IPS-NIHi7 (cell line): ENCODE measurements around the gene SOX5.
"Not testable (repeated sequence)": the region's sequence is repeated elsewhere in the genome, so short reads cannot be mapped to it uniquely, and the experiment has no call there.

ENCODE experiments used
- DNase-seq: peaks from one replicate; pipeline ENCODE4 v3.0.0; 2012; ENCODE audit warnings: mixed read lengths; ENCODE audit errors: extremely low spot score

The SOX5 gene

DNA sequence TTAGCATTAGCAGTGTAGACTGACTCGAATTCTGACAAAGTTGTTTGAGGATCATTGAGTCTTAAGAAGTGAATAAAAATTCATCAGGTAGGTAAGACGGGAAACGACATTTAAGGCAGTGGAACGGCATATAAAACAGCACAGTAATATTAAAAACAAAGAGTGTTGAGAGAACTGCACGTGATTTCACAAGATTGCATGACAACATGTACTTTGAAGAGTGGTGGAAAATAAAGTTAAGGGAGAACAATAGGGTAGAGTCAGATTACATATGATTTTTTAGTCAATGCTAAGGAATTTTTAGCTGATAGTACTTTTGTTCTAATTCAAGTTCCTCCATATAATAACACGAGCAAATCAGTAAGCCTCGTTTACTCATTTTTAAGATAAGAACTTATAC, 115.4 kb downstream of the SOX5 start:
- no peak for DNase-seq

DNA sequence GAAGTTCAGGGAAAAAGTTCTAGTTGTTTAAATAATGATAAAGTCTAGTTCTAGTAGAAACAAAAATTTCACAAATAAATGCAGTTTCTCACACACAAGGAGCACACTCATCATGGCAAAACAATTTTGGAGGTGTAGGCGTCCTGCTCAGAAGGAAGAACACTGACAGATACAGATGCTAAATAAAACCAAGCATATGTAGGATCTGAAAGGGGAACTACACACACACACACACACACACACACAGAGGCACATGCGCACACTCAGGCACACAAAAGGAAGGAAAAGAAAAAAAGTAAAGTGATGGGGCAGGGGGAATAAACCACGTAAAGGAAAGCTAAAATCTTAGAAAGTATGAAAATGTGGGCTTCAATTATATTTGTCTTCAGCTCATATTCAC, 117.7 kb downstream of the SOX5 start:
- DNase-seq: no peak

DNA sequence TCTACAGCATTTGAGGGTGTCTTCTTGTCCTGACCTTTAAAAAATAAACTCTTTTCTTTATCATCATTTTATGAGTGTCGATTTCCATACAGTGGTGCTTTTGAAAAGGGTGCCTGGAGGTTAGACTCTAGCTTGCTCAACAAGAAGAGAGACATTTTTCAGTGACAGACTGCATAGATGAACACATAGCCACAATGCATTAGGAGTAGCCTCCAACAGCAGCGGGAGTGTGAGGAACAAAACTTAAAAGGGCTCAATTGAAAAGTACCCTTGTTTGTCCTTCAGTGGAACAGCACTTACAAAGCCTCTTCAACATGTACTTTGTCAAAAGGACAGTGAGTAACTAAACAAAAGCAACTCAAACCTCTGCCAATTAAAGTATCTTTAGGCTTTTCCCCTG, 119.3 kb downstream of the SOX5 start:
- DNase-seq: no peak

- DNase-seq: no peak
These were observed 122.1 kb downstream of the SOX5 start for GRCh38 chr12:23827353-23827752.

- not testable (repeated sequence) for DNase-seq
These were observed 124.3 kb downstream of the SOX5 start for GRCh38 chr12:23825124-23825523.

DNA sequence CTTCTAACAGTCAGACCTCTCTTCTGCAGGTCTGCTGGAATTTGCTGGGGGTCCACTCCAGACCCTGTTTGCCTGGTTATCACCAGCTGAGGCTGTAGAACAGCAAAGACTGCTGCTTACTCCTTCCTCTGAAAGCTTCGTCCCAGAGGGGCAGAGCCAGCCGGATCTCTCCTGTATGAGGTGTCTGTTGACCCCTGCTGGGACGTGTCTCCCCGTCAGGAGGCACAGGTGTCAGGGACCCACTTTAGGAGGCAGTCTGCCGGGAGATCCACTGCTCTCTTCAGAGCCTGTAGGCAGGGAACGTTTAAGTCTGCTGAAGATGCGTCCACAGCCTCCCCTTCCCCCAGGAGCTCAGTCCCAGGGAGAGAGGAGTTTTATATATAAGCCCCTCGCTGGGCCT, 125.1 kb downstream of the SOX5 start:
- DNase-seq: no peak

DNA sequence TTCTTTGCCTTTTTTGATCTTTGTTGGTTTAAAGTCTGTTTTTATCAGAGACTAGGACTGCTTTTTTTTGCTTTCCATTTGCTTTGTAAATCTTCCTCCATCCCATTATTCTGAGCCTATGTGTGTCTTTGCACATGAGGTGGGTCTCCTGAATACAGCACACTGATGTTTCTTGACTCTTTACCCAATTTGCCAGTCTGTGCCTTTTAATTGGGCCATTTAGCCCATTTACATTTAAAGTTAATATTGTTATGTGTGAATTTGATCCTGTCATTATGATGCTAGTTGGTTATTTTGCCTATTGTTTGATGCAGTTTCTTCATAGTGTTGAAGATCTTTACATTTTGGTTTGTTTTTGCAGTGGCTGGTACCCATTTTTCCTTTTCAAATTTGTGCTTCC, 126.6 kb downstream of the SOX5 start:
- not testable (repeated sequence) for DNase-seq

- DNase-seq: no peak
These were observed 132.1 kb downstream of the SOX5 start for GRCh38 chr12:23817345-23817744.

DNA sequence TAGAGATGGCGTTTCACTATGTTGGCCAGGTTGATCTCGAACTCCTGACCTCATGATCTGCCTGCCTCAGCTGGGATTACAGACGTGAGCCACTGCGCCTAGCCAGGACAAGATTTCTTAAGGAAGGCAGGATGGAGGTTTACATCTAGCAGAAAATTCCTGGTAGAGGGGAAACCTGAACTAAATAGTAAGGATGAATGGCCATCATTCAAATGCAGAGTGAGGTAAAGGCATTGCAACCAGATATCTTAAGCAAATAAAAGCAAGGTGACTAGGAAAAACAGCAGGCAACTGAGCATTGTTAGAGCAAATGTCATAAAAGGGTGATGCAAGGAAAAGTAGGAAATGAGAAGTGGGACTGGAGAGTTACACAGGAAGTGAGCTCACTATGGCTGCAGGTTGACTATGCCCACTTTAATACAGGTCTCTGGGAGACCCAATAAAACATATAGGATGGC, 133.0 kb downstream of the SOX5 start:
- DNase-seq: peak; percentile 39

DNA sequence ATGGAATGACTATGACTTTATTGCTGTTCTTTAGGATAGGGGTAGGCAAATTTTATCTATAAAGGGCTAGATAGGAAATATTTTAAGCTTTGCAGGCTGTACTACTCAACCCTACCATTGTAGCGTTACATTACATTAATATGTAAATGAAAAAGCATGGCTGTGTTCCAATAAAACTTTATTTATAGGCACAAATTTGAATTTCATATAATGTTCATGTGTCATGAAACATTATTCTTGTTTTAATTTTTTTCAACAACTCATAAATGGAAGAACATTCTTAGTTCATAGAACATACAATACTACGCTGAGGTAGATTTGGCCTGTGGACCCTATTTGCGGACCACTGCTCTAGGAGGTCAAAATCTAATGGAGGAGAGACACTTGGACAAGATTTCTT, 133.7 kb downstream of the SOX5 start:
- no peak for DNase-seq

- DNase-seq: no peak
These were observed 136.3 kb downstream of the SOX5 start for GRCh38 chr12:23813206-23813605.

GRCh38 chr12:23810329-23810902, 139.1 kb downstream of the SOX5 start:
- no peak for DNase-seq

- no peak for DNase-seq
These were observed 145.9 kb downstream of the SOX5 start for GRCh38 chr12:23803540-23803939.

- no peak for DNase-seq
These were observed 154.0 kb downstream of the SOX5 start for GRCh38 chr12:23795494-23795893.

- no peak for DNase-seq
These were observed 168.4 kb downstream of the SOX5 start for GRCh38 chr12:23781118-23781517.

DNA sequence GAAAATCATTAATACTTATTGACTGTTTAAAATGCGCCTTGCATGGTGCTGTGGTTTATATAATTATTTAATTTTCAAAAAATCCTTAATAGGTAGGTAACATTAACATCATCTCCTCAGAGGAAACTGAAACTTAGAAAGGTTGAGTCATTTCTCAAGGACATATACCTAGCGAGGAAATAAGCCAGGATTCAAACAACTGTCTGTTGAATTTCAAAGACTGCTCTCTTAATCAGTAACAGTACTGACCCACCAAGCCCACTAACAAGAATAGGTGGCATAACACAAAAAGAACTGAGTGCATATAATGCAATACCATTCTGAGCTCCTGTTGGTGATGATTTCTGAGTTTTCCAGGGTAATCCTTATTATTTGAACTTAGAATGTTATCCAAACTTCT, 174.3 kb downstream of the SOX5 start:
- DNase-seq: no peak

DNA sequence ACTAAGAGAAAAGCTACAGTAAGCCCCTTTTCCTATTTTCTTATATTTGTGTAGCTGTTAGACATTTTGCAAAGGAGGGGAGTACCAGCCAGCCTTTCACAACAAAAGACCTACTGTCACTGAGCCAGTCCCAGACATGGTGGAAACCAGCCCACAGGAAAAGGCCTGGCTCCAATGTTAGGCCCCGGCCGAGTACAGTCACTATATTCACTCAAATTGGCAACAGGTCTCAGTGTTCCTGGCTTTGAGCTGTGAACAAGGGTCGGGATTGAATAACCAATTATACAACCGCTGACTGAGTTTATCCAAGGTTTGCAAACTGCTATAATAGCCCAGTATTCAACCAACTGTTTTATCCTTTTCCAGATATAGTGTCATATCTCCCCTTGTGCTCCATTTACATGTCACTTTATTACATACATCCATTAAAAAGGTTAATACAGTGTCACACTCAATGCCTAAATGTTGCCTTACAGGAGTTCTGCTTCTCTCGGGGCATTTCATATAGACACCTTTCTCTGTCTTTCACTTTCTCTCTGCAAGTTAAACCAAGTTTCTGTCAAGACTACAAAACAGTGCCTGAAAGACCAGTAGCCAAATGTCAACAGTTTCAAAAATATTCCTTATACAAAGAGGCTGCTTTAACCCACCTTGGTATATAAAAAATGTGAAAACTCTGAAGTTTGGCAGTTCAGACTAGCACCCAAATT, 178.1 kb downstream of the SOX5 start:
- no peak for DNase-seq

- DNase-seq: no peak
These were observed 179.1 kb downstream of the SOX5 start for GRCh38 chr12:23770202-23770938.

GRCh38 chr12:23767834-23768233, 181.6 kb downstream of the SOX5 start:
- no peak for DNase-seq

DNA sequence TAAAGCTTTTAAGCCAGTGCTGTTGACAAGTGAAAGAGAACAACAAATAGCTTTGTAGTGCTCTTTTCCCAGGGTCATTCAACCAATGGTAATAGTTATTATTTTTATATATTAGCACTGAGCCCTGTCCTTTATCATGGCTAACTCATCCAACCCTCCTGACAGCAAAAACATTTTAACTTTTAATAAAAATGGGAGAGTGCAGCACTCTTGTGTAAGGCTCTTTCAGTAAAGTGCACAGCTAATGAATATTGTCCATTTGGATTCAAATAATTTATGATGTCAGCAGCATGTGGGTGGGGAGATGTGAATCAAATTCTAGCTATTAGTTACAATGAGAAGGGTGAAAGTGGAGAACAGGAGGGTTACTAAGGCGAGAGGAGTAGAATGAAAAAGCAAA, 185.7 kb downstream of the SOX5 start:
- no peak for DNase-seq

GRCh38 chr12:23760495-23760894, 189.0 kb downstream of the SOX5 start:
- DNase-seq: peak; percentile 10

DNA sequence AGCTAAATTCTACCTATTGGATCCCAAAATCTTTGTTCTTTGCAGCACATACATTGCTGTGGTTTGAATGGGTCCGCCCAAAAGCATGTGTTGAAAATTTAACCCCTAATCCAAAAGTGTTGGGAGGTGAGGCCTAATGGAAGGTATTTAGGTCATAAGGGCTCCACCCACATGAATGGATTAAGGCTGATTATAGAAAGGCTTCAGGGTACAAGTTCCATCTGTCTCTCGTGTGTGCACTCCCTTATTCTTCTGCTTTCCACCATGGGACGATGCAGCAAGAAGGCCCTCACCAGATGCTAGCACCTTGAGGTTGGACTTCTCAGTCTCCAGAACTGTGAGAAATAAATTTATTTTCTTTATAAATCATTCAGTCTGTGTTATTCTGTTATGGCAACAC, 190.9 kb downstream of the SOX5 start:
- DNase-seq: no peak

- peak; percentile 13 for DNase-seq
These were observed 191.9 kb downstream of the SOX5 start for GRCh38 chr12:23757541-23757962.
